ENCODE results near the gene NRCAM.
"Not testable (repeated sequence)": the region's sequence is repeated elsewhere in the genome, so short reads cannot be mapped to it uniquely, and the experiment has no call there.

The NRCAM gene

GRCh38 chr7:108396080-108396479, 60.2 kb downstream of the NRCAM start:
- DNase-seq (ENCODE audit: low read depth), result no peak
- TF ChIP-seq CTCF (conservative IDR thresholded peaks at IDR 0.05; ENCODE audit: low read length), result no peak
- no peak overlapping the region for H3K4me3 ChIP-seq (ENCODE audit: low read length)

GRCh38 chr7:108395426-108395825, 60.8 kb downstream of the NRCAM start:
- TF ChIP-seq CTCF (conservative IDR thresholded peaks at IDR 0.05; ENCODE audit: low read length), result no peak
- H3K4me3 ChIP-seq (ENCODE audit: low read length), result no peak overlapping the region
- no peak for DNase-seq (ENCODE audit: low read depth)

GRCh38 chr7:108393097-108393496, 63.1 kb downstream of the NRCAM start:
- DNase-seq (ENCODE audit: low read depth); H3K4me3 ChIP-seq (ENCODE audit: low read length): not testable (repeated sequence)

- not testable (repeated sequence) for H3K4me3 ChIP-seq (ENCODE audit: low read length); DNase-seq (ENCODE audit: low read depth)
Observed at GRCh38 chr7:108387686-108388085, 68.5 kb downstream of the NRCAM start.

- DNase-seq (ENCODE audit: low read depth), result no peak
- no peak for TF ChIP-seq CTCF (conservative IDR thresholded peaks at IDR 0.05; ENCODE audit: low read length)
- no peak overlapping the region for H3K4me3 ChIP-seq (ENCODE audit: low read length)
Observed at GRCh38 chr7:108385834-108386422, 70.3 kb downstream of the NRCAM start.

GRCh38 chr7:108384716-108385483, 71.3 kb downstream of the NRCAM start:
- no peak overlapping the region for H3K4me3 ChIP-seq (ENCODE audit: low read length)
- TF ChIP-seq CTCF (conservative IDR thresholded peaks at IDR 0.05; ENCODE audit: low read length), result no peak
- no peak for DNase-seq (ENCODE audit: low read depth)

GRCh38 chr7:108382932-108383331, 73.3 kb downstream of the NRCAM start:
- TF ChIP-seq CTCF (conservative IDR thresholded peaks at IDR 0.05; ENCODE audit: low read length), result no peak
- DNase-seq (ENCODE audit: low read depth), result no peak

GRCh38 chr7:108380517-108380916, 75.7 kb downstream of the NRCAM start:
- H3K4me3 ChIP-seq (ENCODE audit: low read length), result no peak overlapping the region
- DNase-seq (ENCODE audit: low read depth), result no peak
- no peak for TF ChIP-seq CTCF (conservative IDR thresholded peaks at IDR 0.05; ENCODE audit: low read length)

More at GRCh38 chr7:108382932-108383331, 73.3 kb downstream of the NRCAM start:
- H3K4me3 ChIP-seq (ENCODE audit: low read length), result no peak overlapping the region
